H9 (cell line): ENCODE data around the gene LRP3. TPM values are rescaled to one million over a fixed set of nuclear protein-coding genes. Genes with fewer than 3 reads are reported as not detected.
"Not testable (repeated sequence)": the region's sequence is repeated elsewhere in the genome, so short reads cannot be mapped to it uniquely, and the experiment has no call there.

Source experiments
- DNase-seq: peaks from one replicate; pipeline ENCODE4 v3.0.0-alpha.2; 2017
- H2AFZ ChIP-seq: one replicate; pipeline ENCODE4 v1.6.1; 2013; ENCODE audit warnings: mild to moderate bottlenecking, low read length, control low read depth, moderate library complexity
- H2AK5ac ChIP-seq: 2 replicates; pipeline ENCODE4 v1.6.1; 2013; ENCODE audit warnings: low read length, control low read depth, mixed read lengths; ENCODE audit not compliant: insufficient read length
- H2BK120ac ChIP-seq: one replicate; pipeline ENCODE4 v1.6.1; 2013; ENCODE audit warnings: low read depth, mild to moderate bottlenecking, low read length, control low read depth, inconsistent platforms; ENCODE audit not compliant: poor library complexity, severe bottlenecking
- H2BK12ac ChIP-seq: 2 replicates; pipeline ENCODE4 v1.6.1; 2013; ENCODE audit warnings: low read length, control low read depth, mixed read lengths, low read depth; ENCODE audit not compliant: insufficient read length
- H2BK15ac ChIP-seq: 2 replicates; pipeline ENCODE4 v1.6.1; 2013; ENCODE audit warnings: low read depth, low read length, control low read depth
- H2BK20ac ChIP-seq: one replicate; pipeline ENCODE4 v1.6.1; 2013; ENCODE audit warnings: low read depth, mild to moderate bottlenecking, low read length, control low read depth, inconsistent platforms; ENCODE audit not compliant: poor library complexity, severe bottlenecking
- H2BK5ac ChIP-seq: 2 replicates; pipeline ENCODE4 v1.6.1; 2013; ENCODE audit warnings: low read length, control low read depth, mixed read lengths; ENCODE audit not compliant: insufficient read length
- H3K14ac ChIP-seq: 2 replicates; pipeline ENCODE4 v1.6.1; 2013; ENCODE audit warnings: low read length, control low read depth; ENCODE audit not compliant: insufficient read depth
- H3K18ac ChIP-seq: 2 replicates; pipeline ENCODE4 v1.6.1; 2013; ENCODE audit warnings: low read depth, mild to moderate bottlenecking, mixed read lengths, low read length, control low read depth; ENCODE audit not compliant: insufficient read length
- H3K23ac ChIP-seq: 2 replicates; pipeline ENCODE4 v1.6.1; 2013; ENCODE audit warnings: low read length, control low read depth, mixed read lengths, low read depth; ENCODE audit not compliant: insufficient read length
- H3K23me2 ChIP-seq: 2 replicates; pipeline ENCODE4 v1.6.1; 2013; ENCODE audit warnings: low read depth, mild to moderate bottlenecking, mixed read lengths, low read length, control low read depth; ENCODE audit not compliant: insufficient read length, poor library complexity, severe bottlenecking
- H3K27ac ChIP-seq: 2 replicates; pipeline ENCODE4 v1.5.1; 2013; ENCODE audit warnings: low read length, control low read depth, mixed read lengths, low read depth; ENCODE audit not compliant: insufficient read length
- H3K27me3 ChIP-seq: 2 replicates; pipeline ENCODE4 v1.6.1; 2013; ENCODE audit warnings: low read length, control low read depth, inconsistent platforms; ENCODE audit not compliant: insufficient read depth
- H3K4ac ChIP-seq: 2 replicates; pipeline ENCODE4 v1.6.1; 2013; ENCODE audit warnings: low read depth, mild to moderate bottlenecking, control low read depth, inconsistent platforms, low read length, moderate library complexity
- H3K4me1 ChIP-seq: 2 replicates; pipeline ENCODE4 v1.6.1; 2013; ENCODE audit warnings: low read length, control low read depth, inconsistent platforms; ENCODE audit not compliant: insufficient read depth
- H3K4me2 ChIP-seq: 2 replicates; pipeline ENCODE4 v1.6.1; 2013; ENCODE audit warnings: low read length, control low read depth, mixed read lengths; ENCODE audit not compliant: insufficient read length, insufficient read depth
- H3K56ac ChIP-seq: 2 replicates; pipeline ENCODE4 v1.6.1; 2013; ENCODE audit warnings: low read depth, mild to moderate bottlenecking, mixed read lengths, low read length, control low read depth; ENCODE audit not compliant: insufficient read length
- H3K79me1 ChIP-seq: 2 replicates; pipeline ENCODE4 v1.6.1; 2013; ENCODE audit warnings: low read depth, mild to moderate bottlenecking, moderate library complexity, low read length, control low read depth, inconsistent platforms; ENCODE audit not compliant: insufficient read depth, poor library complexity, severe bottlenecking
- H3K79me2 ChIP-seq: 2 replicates; pipeline ENCODE4 v1.6.1; 2013; ENCODE audit warnings: low read length, control low read depth, inconsistent platforms; ENCODE audit not compliant: insufficient read depth
- H3K9ac ChIP-seq: 2 replicates; pipeline ENCODE4 v1.6.1; 2013; ENCODE audit warnings: low read length, control low read depth, mixed read lengths; ENCODE audit not compliant: insufficient read length; ENCODE audit errors: extremely low read depth
- H3K9me3 ChIP-seq: one replicate; pipeline ENCODE4 v1.6.1; 2013; ENCODE audit warnings: low read depth, low read length, inconsistent platforms; ENCODE audit not compliant: control insufficient read depth
- H3T11ph ChIP-seq: one replicate; pipeline ENCODE4 v1.6.1; 2013; ENCODE audit warnings: mild to moderate bottlenecking, low read length, control low read depth, inconsistent platforms
- H4K20me1 ChIP-seq: one replicate; pipeline ENCODE4 v1.6.1; 2013; ENCODE audit not compliant: control insufficient read depth, insufficient read length, insufficient read depth
- H4K5ac ChIP-seq: 2 replicates; pipeline ENCODE4 v1.6.1; 2013; ENCODE audit warnings: low read depth, mild to moderate bottlenecking, mixed read lengths, low read length, control low read depth; ENCODE audit not compliant: insufficient read length
- H4K8ac ChIP-seq: replicated peaks from 2 replicates; pipeline ENCODE4 v1.6.1; 2013; ENCODE audit warnings: low read length, control low read depth, mixed read lengths, low read depth; ENCODE audit not compliant: insufficient read length
- H4K91ac ChIP-seq: 2 replicates; pipeline ENCODE4 v1.6.1; 2013; ENCODE audit warnings: low read depth, mild to moderate bottlenecking, moderate library complexity, mixed read lengths, low read length, control low read depth; ENCODE audit not compliant: insufficient read length
- H3K27ac Mint-ChIP-seq, 3 experiments: 2 replicates in 2 of 3; 3 replicates in 1 of 3; pipeline ENCODE4 v1.8.0; 2020 to 2021; ENCODE audit warnings: mixed read lengths in 3 of 3, mild to moderate bottlenecking in 1 of 3, moderate library complexity in 1 of 3
- H3K27me3 Mint-ChIP-seq: 2 replicates; pipeline ENCODE4 v1.8.0; 2021; ENCODE audit warnings: low read depth, mild to moderate bottlenecking, moderate library complexity, mixed read lengths
- H3K36me3 Mint-ChIP-seq, 3 experiments: 2 replicates in 2 of 3; 3 replicates in 1 of 3; pipeline ENCODE4 v1.8.0; 2020 to 2021; ENCODE audit warnings: low read depth in 3 of 3, mixed read lengths in 3 of 3; ENCODE audit not compliant: insufficient read depth in 1 of 3
- H3K4me1 Mint-ChIP-seq, 2 experiments: 2 replicates each; pipeline ENCODE4 v1.8.0; 2020; ENCODE audit warnings: mixed read lengths in 2 of 2
- H3K4me3 Mint-ChIP-seq, 2 experiments: 2 replicates in 1 of 2; 3 replicates in 1 of 2; pipeline ENCODE4 v1.8.0; 2020 to 2021; ENCODE audit warnings: mild to moderate bottlenecking in 2 of 2, mixed read lengths in 2 of 2, moderate library complexity in 1 of 2
- H3K9me3 Mint-ChIP-seq, 2 experiments: 2 replicates in 1 of 2; 3 replicates in 1 of 2; pipeline ENCODE4 v1.8.0; 2020; ENCODE audit warnings: mild to moderate bottlenecking in 2 of 2, mixed read lengths in 2 of 2, moderate library complexity in 1 of 2
- WGBS: extraction: QIAGEN DNeasy Blood & Tissue Kit; methylation state at CpG from one replicate; pipeline ENCODE4 v1.1.7; 2013; ENCODE audit warnings: missing lambda C conversion rate, low lambda C conversion rate, mixed read lengths; ENCODE audit not compliant: insufficient read length; ENCODE audit errors: extremely low coverage; 5-methylcytosine and 5-hydroxymethylcytosine counted together
- total RNA-seq: library from RNA; stranded (reverse); gene quantifications from 2 replicates; pipeline ENCODE4 v1.2.1, GENCODE V29; 2021
- TF ChIP-seq, protein P1 (sequence below): fragments of 200-600 bp; sonication (generic); conservative IDR thresholded peaks from 3 replicates; pipeline ENCODE4 v1.8.0; 2021; ENCODE audit warnings: antibody characterized with exemption, mild to moderate bottlenecking

Gene LRP3
- total RNA-seq, 1 experiment from 2014 or later: 29.2 TPM

- Histone ChIP-seq H3K27me3 (no peaks in the 10 kb centered on the region), H4K8ac (no peak overlapping the region), H2AFZ (no peak overlapping the region), H4K91ac (no peak overlapping the region), H3K56ac (no peak overlapping the region), H4K20me1 (no peaks in the 10 kb centered on the region), H3K4me1 (no peaks in the 10 kb centered on the region), H2BK12ac (no peak overlapping the region), H3K79me2 (no peaks in the 10 kb centered on the region), H4K5ac (no peak overlapping the region), H2BK20ac (no peak overlapping the region), H3K18ac (no peak overlapping the region), H2BK15ac (no peak overlapping the region), H3K27ac (no peak overlapping the region), H2AK5ac (no peak overlapping the region), H3K23ac (no peak overlapping the region), H2BK5ac (no peak overlapping the region), H3T11ph (no peak overlapping the region), H2BK120ac (no peak overlapping the region), H3K9me3 (no peaks in the 10 kb centered on the region), H3K4me2 (no peak overlapping the region), H3K4ac (no peak overlapping the region), H3K79me1 (no peaks in the 10 kb centered on the region), H3K23me2 (no peaks in the 10 kb centered on the region), H3K14ac (no peak overlapping the region), H3K9ac (no peak overlapping the region)
- WGBS: no CpG with 5 or more reads among the region's 6 CpGs
- Mint-ChIP-seq H3K36me3 (peaks cover 5 to 9% (median 8%) of the 10 kb centered on the region in 3 experiments; a peak in 5 of 7 replicates), H3K4me1 (no peaks in the 10 kb centered on the region), H3K27ac (no peak overlapping the region), H3K27me3 (no peaks in the 10 kb centered on the region; the same call in 1 of the 2 replicates), H3K9me3 (peaks cover 20 to 26% of the 10 kb centered on the region in 2 experiments), H3K4me3 (no peak overlapping the region)
- DNase-seq: no peak
- TF ChIP-seq, protein P1, sequence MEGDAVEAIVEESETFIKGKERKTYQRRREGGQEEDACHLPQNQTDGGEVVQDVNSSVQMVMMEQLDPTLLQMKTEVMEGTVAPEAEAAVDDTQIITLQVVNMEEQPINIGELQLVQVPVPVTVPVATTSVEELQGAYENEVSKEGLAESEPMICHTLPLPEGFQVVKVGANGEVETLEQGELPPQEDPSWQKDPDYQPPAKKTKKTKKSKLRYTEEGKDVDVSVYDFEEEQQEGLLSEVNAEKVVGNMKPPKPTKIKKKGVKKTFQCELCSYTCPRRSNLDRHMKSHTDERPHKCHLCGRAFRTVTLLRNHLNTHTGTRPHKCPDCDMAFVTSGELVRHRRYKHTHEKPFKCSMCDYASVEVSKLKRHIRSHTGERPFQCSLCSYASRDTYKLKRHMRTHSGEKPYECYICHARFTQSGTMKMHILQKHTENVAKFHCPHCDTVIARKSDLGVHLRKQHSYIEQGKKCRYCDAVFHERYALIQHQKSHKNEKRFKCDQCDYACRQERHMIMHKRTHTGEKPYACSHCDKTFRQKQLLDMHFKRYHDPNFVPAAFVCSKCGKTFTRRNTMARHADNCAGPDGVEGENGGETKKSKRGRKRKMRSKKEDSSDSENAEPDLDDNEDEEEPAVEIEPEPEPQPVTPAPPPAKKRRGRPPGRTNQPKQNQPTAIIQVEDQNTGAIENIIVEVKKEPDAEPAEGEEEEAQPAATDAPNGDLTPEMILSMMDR: no peak
These were observed 30.6 kb upstream of the LRP3 start for GRCh38 chr19:33163481-33163880.

GRCh38 chr19:33166037-33166436 is 28.1 kb upstream of the LRP3 start:
- not testable (repeated sequence) for H3K4me1 Mint-ChIP-seq, H2AK5ac ChIP-seq, H3K56ac ChIP-seq, H4K91ac ChIP-seq, H4K8ac ChIP-seq, H2BK5ac ChIP-seq, H2AFZ ChIP-seq, H4K5ac ChIP-seq, H3K9me3 ChIP-seq, DNase-seq, H3K27ac Mint-ChIP-seq, H3K14ac ChIP-seq, H2BK20ac ChIP-seq, H2BK120ac ChIP-seq, H2BK15ac ChIP-seq, H3K23ac ChIP-seq, H3K79me1 ChIP-seq, H3K4me1 ChIP-seq, H3K18ac ChIP-seq, H4K20me1 ChIP-seq, H3K27ac ChIP-seq, H3K4ac ChIP-seq, H3K9ac ChIP-seq, H3K4me3 Mint-ChIP-seq, H3K27me3 ChIP-seq, H3T11ph ChIP-seq, H2BK12ac ChIP-seq, H3K4me2 ChIP-seq, H3K79me2 ChIP-seq, H3K27me3 Mint-ChIP-seq, H3K23me2 ChIP-seq
- no CpG with 5 or more reads among the region's 6 CpGs for WGBS
- peaks cover 20 to 31% of the 10 kb centered on the region in 2 experiments for H3K9me3 Mint-ChIP-seq
- peaks cover 4 to 15% (median 13%) of the 10 kb centered on the region in 3 experiments; a peak in 5 of 7 replicates for H3K36me3 Mint-ChIP-seq
